Limb (tissue), 2 donors: ENCODE data around the gene DPYD.

ENCODE experiments used
- DNase-seq, 2 donors: peaks; one replicate each; pipeline ENCODE4 v3.0.0-alpha.2; 2016; ENCODE audit errors: extremely low spot score in 2 of 2

DPYD gene

DNA sequence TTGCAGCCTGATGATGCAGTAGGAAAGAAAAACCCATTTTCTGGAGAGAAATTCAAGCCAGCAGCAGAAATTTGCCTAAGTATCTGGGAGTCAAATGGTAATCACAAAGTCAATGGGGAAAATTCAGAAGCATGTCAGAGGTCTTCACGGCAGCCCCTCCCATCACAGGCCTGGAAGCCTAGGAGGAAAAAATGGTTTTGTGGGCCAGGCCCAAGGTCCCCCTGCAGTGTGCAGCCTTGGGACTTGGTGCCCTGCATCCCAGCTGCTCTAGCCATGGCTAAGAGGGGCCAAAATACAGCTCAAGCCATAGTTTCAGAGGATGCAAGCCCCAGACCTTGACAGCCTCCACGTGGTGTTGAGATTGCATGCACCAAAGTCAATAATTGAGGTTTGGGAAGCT, 864.4 kb downstream of the DPYD start:
- DNase-seq = no peak

DNA sequence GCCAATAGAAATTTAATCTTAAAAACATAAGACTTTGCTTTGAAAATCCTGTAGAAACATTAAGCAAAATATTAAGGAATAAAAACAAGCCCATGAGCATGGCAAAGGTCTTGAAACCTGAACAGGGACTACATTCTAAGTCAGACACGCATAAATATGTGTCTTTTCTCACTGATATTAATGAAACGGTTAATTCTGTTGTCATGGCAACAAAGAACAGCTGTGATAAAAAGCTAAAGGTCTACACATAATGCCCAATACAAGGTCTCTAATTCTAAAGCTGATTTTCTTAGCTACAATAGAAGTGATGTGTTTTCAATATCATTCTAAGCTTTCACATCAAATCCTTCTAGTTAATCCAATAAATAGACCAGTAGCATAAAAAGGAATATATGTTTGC, 867.6 kb downstream of the DPYD start:
- no peak for DNase-seq

DNA sequence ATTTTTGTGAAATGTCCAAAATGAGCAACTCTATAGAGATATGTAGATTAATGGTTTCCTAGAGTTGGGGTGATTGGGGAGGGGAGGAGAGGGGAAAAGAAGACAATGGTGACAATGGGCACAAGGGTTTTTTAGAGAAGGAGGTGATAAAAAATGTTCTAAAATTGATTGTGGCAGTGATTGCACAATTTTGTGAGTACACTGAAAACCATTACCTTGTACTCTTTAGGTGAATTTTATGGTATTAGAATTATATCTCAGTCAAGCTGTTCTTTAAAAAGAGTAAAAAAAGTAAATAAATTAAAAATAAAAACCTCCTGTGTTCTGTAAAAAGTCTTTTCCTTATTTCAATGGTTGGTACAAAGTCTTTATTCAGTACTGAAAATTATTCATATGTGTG, 869.0 kb downstream of the DPYD start:
- DNase-seq = no peak

DNA sequence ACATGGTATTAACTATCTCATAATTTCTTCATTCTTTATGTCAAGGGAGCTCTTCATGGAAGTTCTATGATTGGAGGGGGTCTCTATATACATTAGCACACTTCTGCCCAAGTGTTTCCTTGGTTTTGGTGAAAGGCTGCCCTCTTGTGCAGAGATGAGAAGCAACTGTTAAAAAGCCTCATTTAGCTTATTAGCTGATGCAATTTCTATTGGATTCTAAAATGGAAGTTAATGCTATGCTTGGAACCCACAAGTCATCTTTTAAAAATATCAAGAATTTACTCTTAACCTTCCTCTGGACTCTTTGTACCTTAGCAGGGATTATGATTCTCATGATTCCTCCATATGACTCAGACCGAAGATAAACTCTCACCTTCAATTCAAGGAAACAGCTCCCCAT, 870.3 kb downstream of the DPYD start:
- DNase-seq = no peak

DNA sequence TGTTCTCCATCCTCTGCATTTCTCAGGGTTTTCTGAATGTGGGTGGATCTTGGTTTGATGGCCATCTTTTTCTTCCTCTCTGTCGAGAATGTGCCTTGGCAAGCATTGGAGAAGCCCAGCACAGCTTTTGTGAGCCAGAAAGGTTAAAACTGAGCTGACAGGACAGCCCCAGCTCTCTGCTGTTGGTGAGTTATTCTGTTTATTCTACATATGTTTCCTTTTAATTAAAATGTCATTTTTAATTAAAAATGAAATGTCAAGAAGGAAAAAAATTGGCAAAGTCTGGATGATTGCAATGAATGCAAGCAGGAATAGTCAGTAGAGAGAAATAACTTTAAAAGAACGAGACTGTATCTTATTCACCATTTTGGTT, 873.4 kb downstream of the DPYD start:
- no peak for DNase-seq

DNA sequence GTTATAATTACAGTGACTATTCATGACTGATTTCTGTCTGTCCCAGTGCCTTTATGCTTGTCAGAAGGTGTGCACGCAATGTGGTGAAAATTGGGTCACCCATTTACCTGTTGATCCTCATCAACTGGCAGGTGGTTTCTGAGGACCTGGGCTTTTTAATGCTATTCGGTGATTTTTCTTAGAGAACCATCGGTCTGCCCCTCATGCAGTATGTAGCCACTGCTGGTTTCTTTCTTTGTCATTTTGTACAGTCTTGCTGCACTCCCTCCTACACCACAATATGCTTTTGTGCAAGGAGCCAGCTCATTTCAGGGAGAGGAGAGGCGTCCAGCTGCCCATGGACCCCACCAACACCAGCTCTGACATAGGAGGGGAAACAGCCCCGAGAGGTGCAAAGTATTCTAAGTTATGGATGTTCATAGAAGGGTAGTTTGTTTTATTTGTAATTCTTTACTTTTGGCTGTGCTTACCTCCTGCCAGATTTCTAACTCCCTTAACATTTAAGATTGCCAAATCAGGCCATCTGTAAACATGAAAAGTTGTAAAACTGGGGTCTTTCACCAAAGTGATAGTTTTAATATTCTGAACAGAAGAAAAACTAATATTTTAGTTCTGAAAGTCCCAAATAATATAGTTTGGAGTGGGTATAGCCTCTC, 873.9 kb downstream of the DPYD start:
- DNase-seq = no peak

DNA sequence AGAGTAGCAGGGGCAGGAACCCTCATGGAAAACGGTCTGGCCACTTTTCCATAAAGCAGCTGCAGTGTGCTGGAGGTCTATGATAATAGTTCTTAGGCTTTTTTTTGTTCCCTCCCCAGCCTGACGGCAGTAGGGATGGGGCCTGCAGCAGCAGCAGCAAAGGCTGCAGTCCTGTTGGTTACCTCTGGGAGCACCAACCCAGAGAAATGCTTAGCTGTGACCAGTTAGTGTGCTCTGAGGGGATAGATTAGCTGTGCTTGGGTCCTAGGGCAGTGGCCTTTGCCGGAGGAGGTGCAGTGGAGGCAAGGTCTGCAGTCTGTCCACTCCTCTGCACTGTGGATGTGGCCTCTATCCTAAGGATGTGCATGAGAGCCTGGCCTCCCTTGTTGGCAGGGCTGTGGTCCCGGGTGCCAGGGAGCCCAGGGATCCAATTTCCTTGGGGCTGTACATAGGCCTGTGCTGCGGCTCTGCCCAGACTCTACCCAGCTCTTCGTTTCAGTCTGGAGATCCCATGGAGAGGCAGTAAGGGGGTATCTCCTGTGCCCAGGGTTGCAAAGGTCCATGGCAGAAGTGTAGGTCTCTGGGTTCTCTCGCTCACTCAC, 876.6 kb downstream of the DPYD start:
- no peak for DNase-seq

DNA sequence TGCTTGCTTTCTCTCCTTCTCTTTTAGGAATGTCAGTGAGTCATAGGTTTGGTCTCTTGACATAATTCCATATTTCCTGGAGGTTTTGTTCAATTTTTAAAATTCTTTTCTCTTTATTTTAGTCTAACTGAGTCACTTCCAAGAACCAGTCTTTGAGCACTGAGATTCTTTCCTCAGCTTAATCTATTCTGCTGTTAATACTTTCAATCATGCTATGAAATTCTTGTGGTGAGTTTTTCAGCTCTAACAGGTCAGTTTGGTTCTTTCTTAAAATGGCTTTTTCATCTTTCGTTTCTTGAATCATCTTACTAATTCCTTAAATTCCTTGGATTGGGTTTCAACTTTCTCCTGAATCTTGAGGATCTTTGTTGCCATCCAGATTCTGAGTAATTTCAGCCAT, 878.3 kb downstream of the DPYD start:
- DNase-seq = no peak

DNA sequence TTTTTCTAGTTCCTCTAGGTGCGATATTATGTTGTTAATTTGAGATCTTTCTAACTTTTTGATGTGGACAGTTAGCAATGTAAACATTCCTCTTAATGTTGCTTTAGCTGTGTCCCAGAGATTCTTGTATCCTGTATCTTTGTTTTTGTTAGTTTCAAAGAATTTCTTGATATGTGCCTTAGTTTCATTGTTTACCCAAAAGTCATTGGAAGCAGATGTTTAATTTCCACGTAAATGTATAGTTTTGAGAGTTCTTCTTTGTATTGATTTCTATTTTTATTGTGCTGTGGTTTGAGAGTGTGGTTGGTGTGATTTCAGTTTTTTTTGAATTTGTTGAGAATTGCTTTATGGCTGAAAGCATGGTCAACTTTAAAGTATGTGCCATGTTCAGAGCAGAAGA, 879.8 kb downstream of the DPYD start:
- DNase-seq = no peak

DNA sequence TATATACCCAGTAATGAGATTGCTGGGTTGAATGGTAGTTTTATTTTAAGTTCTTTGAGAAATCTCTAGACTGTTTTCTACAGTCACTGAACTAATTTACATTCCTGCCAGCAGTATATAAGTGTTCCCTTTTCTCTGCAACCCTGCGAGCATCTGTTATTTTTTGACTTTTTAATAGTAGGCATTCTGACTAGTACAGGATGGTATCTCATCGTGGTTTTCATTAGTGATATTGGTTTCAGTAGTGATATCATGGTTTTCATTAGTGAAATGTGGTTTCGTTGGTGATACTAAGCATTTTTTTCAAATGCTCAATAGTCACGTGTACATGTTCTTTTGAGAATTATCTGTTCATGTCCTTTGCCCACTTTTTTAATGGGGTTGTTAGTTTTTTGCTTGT, 882.4 kb downstream of the DPYD start:
- no peak for DNase-seq

DNA sequence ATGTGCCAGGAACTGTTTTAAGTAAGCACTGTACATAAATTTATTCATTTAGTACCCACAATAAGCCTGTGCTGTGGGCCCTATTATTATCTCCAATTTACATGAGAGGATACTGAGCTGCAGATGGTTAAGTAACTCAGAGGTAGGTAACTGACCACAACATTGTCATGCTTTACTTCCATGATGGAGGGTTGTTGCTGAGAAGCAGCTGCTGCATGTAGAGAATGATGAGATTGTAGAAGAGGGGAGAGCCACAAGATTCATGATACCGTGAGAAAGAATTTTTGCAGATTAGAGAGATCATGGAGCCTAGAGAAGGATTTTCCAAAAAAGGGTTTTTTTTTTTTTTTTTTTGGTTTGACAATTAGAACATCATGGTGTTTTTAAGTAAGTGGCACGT, 886.2 kb downstream of the DPYD start:
- no peak for DNase-seq

DNA sequence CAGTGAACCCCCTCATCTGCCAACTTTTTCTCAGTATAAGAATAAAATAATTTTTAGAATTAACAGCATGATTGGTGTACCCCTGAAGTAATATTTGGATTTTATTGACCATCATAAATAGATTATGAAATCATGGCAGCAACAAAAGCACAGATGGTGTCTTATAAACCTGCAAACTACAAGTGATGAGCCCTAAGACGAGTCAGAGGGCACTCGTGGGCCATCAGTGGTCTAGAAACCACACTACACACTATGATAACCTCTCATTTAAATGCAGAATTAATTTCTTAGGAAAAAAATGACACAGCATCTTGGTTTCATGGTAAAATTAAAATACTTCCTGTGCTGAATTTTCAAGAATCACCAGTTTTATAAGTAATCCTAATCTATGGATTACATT, 886.9 kb downstream of the DPYD start:
- DNase-seq = no peak
